ENCODE data around the gene GK2. TPM values are rescaled to one million over a fixed set of nuclear protein-coding genes. Genes with fewer than 3 reads are reported as not detected.
A peak's percentile ranks its signal among the peaks of the same experiment; 100 is the strongest.

The GK2 gene
- polyA plus RNA-seq, 1 of the 3 experiments (the other 2 are of a cell fraction): not detected

GRCh38 chr4:79358438-79358837 lies 49.6 kb downstream of the GK2 start (continued):
- TF ChIP-seq SMC3 (IDR thresholded peaks at IDR 0.05; ENCODE audit: low read depth, low read length) (no peak), RCOR1 (IDR thresholded peaks at IDR 0.05; ENCODE audit: low read length) (peak; percentile 85), REST (IDR thresholded peaks at IDR 0.05; ENCODE audit: low read depth, low read length) (no peak), GATA2 (CRISPR knock-in tag; IDR thresholded peaks at IDR 0.05) (peak; percentile 92), YY1 (IDR thresholded peaks at IDR 0.05; ENCODE audit: low read depth) (no peak)

GRCh38 chr4:79357365-79357764 lies 50.7 kb downstream of the GK2 start:
- no peak overlapping the region for H3K27ac ChIP-seq (ENCODE audit: low read depth in 2 of 2, low read length in 1 of 2)
- H3K9me2 ChIP-seq: no peaks in the 10 kb centered on the region
- H2AFZ ChIP-seq (ENCODE audit: low read depth): no peak overlapping the region
- H3K27me3 ChIP-seq (ENCODE audit: insufficient read depth): no peaks in the 10 kb centered on the region
- no peaks in the 10 kb centered on the region for H3F3A ChIP-seq (replicated peaks; ENCODE audit: insufficient read depth)
- H3K4me1 ChIP-seq (ENCODE audit: control insufficient read depth in 1 of 2, insufficient read depth in 2 of 2, low read depth in 1 of 2, low read length in 1 of 2): peaks cover 0 to 3% of the 10 kb centered on the region in 2 experiments; a peak in 2 of 4 replicates
- DNase-seq: no peak
- H3K4me3 ChIP-seq (ENCODE audit: low read depth in 2 of 2, low read length in 1 of 2): no peak overlapping the region
- WGBS (ENCODE audit: low lambda C conversion rate): 36% methylated on average over 8 of the region's 8 CpGs
- H4K20me1 ChIP-seq (ENCODE audit: insufficient read depth): no peaks in the 10 kb centered on the region
- no peaks in the 10 kb centered on the region for H3K9me3 ChIP-seq
- TF ChIP-seq EZH2phosphoT487 (IDR thresholded peaks at IDR 0.05; ENCODE audit: borderline replicate concordance, low read depth): no peak
- ChIA-PET CTCF (no interaction called here), POLR2A (no interaction called here)
- H3K79me2 ChIP-seq (ENCODE audit: insufficient read depth): no peaks in the 10 kb centered on the region
- H3K36me3 ChIP-seq (replicated peaks in 1 of 2; ENCODE audit: control insufficient read depth in 1 of 2, insufficient read depth in 2 of 2, low read length in 1 of 2): no peaks in the 10 kb centered on the region
- no peak overlapping the region for H3K9ac ChIP-seq
- H3K4me2 ChIP-seq: no peak overlapping the region

Other genes with a start within 250 kb of the GK2 start
- gene NAA11, start 82.2 kb downstream of the GK2 start, polyA plus RNA-seq (2012; rRNA removed): not detected in 2 replicates